OCI-LY3 (cell line): ENCODE data around the gene DAND5.

Source experiments
- H2AFZ ChIP-seq: fragments of 200-600, 300-600 bp; shearing (Covaris generic); 2 replicates; pipeline ENCODE4 v1.6.0; 2014; ENCODE audit warnings: antibody characterized with exemption, low read depth, low read length
- H3K27ac ChIP-seq: fragments of 200-600, 300-600 bp; sonication (generic); 2 replicates; pipeline ENCODE4 v1.5.1; 2014; ENCODE audit warnings: mild to moderate bottlenecking, low read length, moderate library complexity, mixed read lengths
- H3K27me3 ChIP-seq: fragments of 200-600, 300-600 bp; sonication (generic); 2 replicates; pipeline ENCODE4 v1.6.1; 2014; ENCODE audit warnings: low read depth, low read length, mixed read lengths
- H3K36me3 ChIP-seq: fragments of 200-600, 300-600 bp; sonication (generic); replicated peaks from 2 replicates; pipeline ENCODE3; 2014; ENCODE audit warnings: low read depth, low read length, mixed read lengths
- H3K4me1 ChIP-seq: fragments of 300-600, 200-600 bp; sonication (generic); 2 replicates; pipeline ENCODE4 v1.6.1; 2014; ENCODE audit warnings: low read length, mixed read lengths
- H3K4me2 ChIP-seq: fragments of 200-600, 300-600 bp; sonication (generic); 2 replicates; pipeline ENCODE4 v1.6.1; 2014; ENCODE audit warnings: low read length, mixed read lengths
- H3K4me3 ChIP-seq: fragments of 300-600, 200-600 bp; sonication (generic); 2 replicates; pipeline ENCODE4 v1.5.1; 2014; ENCODE audit warnings: antibody characterized with exemption, mild to moderate bottlenecking, low read length, moderate library complexity
- H3K79me2 ChIP-seq: fragments of 300-600, 200-600 bp; shearing (Covaris generic); 2 replicates; pipeline ENCODE4 v1.6.1; 2014; ENCODE audit warnings: mild to moderate bottlenecking, low read length, mixed read lengths
- H3K9ac ChIP-seq: fragments of 300-600, 200-600 bp; shearing (Covaris generic); 2 replicates; pipeline ENCODE4 v1.6.0; 2014; ENCODE audit warnings: mild to moderate bottlenecking, low read length, moderate library complexity
- H3K9me3 ChIP-seq: fragments of 200-600, 300-600 bp; shearing (Covaris generic); 2 replicates; pipeline ENCODE4 v1.6.1; 2014; ENCODE audit warnings: low read length, mixed read lengths; ENCODE audit not compliant: insufficient read depth
- H4K20me1 ChIP-seq: fragments of 200-600, 300-600 bp; sonication (generic); 2 replicates; pipeline ENCODE4 v1.6.1; 2016; ENCODE audit warnings: low read length, mixed read lengths; ENCODE audit not compliant: insufficient read depth
- CTCF ChIP-seq: fragments of 200-600, 300-600 bp; sonication (generic); IDR thresholded peaks from 2 replicates; pipeline ENCODE4 v1.5.1; 2014; ENCODE audit warnings: antibody characterized with exemption, low read length, low read depth
- EZH2phosphoT487 ChIP-seq: fragments of 200-600 bp; shearing (Covaris generic); IDR thresholded peaks from 2 replicates; pipeline ENCODE4 v1.6.1; 2018; ENCODE audit warnings: antibody characterized with exemption, mixed run types, low read depth

Gene DAND5

GRCh38 chr19:12987781-12988180 lies 18.4 kb downstream of the DAND5 start:
- TF ChIP-seq CTCF (no peak), EZH2phosphoT487 (no peak)
- H3K9me3 ChIP-seq, result no peaks in the 10 kb centered on the region; the same call in 1 of the 2 replicates
- no peak overlapping the region for H2AFZ ChIP-seq
- H3K9ac ChIP-seq, result no peak overlapping the region
- peaks cover 19% of the 10 kb centered on the region for H3K27me3 ChIP-seq
- H3K4me2 ChIP-seq, result no peak overlapping the region
- no peaks in the 10 kb centered on the region for H3K79me2 ChIP-seq
- no peaks in the 10 kb centered on the region for H3K36me3 ChIP-seq
- peaks cover 19% of the 10 kb centered on the region; the same call in 1 of the 2 replicates for H3K4me1 ChIP-seq
- no peaks in the 10 kb centered on the region for H4K20me1 ChIP-seq
- H3K27ac ChIP-seq, result no peak overlapping the region
- no peak overlapping the region for H3K4me3 ChIP-seq

- H3K9ac ChIP-seq, result no peak overlapping the region
- H4K20me1 ChIP-seq, result no peaks in the 10 kb centered on the region
- no peak overlapping the region for H3K27ac ChIP-seq
- no peak for TF ChIP-seq EZH2phosphoT487
- no peak for TF ChIP-seq CTCF
- 0 out of 2 replicates have a peak, but pooled peaks cover 4% of the 10 kb centered on the region for H3K27me3 ChIP-seq
- H3K9me3 ChIP-seq, result no peaks in the 10 kb centered on the region; the same call in 1 of the 2 replicates
- no peak overlapping the region for H3K4me3 ChIP-seq
- no peak overlapping the region for H3K4me2 ChIP-seq
- peaks cover 10% of the 10 kb centered on the region; the same call in 1 of the 2 replicates for H3K4me1 ChIP-seq
- no peak overlapping the region for H2AFZ ChIP-seq
- H3K79me2 ChIP-seq, result no peaks in the 10 kb centered on the region
- H3K36me3 ChIP-seq, result no peaks in the 10 kb centered on the region
Measured at GRCh38 chr19:12990431-12990830, 21.1 kb downstream of the DAND5 start.

GRCh38 chr19:12990853-12991252 lies 21.5 kb downstream of the DAND5 start:
- no peak overlapping the region for H2AFZ ChIP-seq
- H3K27me3 ChIP-seq, result 0 out of 2 replicates have a peak, but pooled peaks cover 4% of the 10 kb centered on the region
- H3K36me3 ChIP-seq, result no peaks in the 10 kb centered on the region

GRCh38 chr19:12991296-12991695 lies 21.9 kb downstream of the DAND5 start:
- no peak overlapping the region for H3K9ac ChIP-seq
- no peaks in the 10 kb centered on the region; the same call in 1 of the 2 replicates for H3K79me2 ChIP-seq
- peaks cover 10% of the 10 kb centered on the region; the same call in 1 of the 2 replicates for H3K4me1 ChIP-seq
- H2AFZ ChIP-seq, result no peak overlapping the region
- H3K27ac ChIP-seq, result no peak overlapping the region
- TF ChIP-seq EZH2phosphoT487 (no peak), CTCF (no peak)
- H3K4me2 ChIP-seq, result no peak overlapping the region
- H3K27me3 ChIP-seq, result 0 out of 2 replicates have a peak, but pooled peaks cover 4% of the 10 kb centered on the region
- no peaks in the 10 kb centered on the region for H4K20me1 ChIP-seq
- no peaks in the 10 kb centered on the region for H3K36me3 ChIP-seq
- H3K9me3 ChIP-seq, result no peaks in the 10 kb centered on the region; the same call in 1 of the 2 replicates
- H3K4me3 ChIP-seq, result no peak overlapping the region

More at GRCh38 chr19:12990853-12991252, 21.5 kb downstream of the DAND5 start:
- no peaks in the 10 kb centered on the region; the same call in 1 of the 2 replicates for H3K79me2 ChIP-seq
- no peak overlapping the region for H3K4me3 ChIP-seq
- no peak overlapping the region for H3K9ac ChIP-seq
- no peaks in the 10 kb centered on the region for H4K20me1 ChIP-seq
- H3K9me3 ChIP-seq, result no peaks in the 10 kb centered on the region; the same call in 1 of the 2 replicates
- no peak overlapping the region for H3K4me2 ChIP-seq
- no peak overlapping the region for H3K27ac ChIP-seq
- TF ChIP-seq CTCF (no peak), EZH2phosphoT487 (no peak)
- peaks cover 10% of the 10 kb centered on the region; the same call in 1 of the 2 replicates for H3K4me1 ChIP-seq
